ENCODE measurements around the gene MPZL2.

MPZL2 gene

GRCh38 chr11:118274186-118274585 is 10.1 kb upstream of the MPZL2 start:
- Histone ChIP-seq H3K4me3 (replicated peaks; ENCODE audit: low read depth, low read length) (no peak overlapping the region), H3K27me3 (replicated peaks; ENCODE audit: control insufficient read depth, insufficient read depth, low read length) (no peaks in the 10 kb centered on the region; the same call in 1 of the 2 replicates), H3K36me3 (ENCODE audit: control insufficient read depth, insufficient read depth, low read length) (no peaks in the 10 kb centered on the region)
- no peak for DNase-seq (ENCODE audit: extremely low read depth, insufficient read length)
- no peak for TF ChIP-seq CTCF (IDR thresholded peaks at IDR 0.05; ENCODE audit: insufficient read depth, low read length, poor library complexity, severe bottlenecking)

- Histone ChIP-seq H3K27me3 (replicated peaks; ENCODE audit: control insufficient read depth, insufficient read depth, low read length) (no peaks in the 10 kb centered on the region; the same call in 1 of the 2 replicates), H3K4me3 (replicated peaks; ENCODE audit: low read depth, low read length) (no peak overlapping the region), H3K36me3 (ENCODE audit: control insufficient read depth, insufficient read depth, low read length) (no peaks in the 10 kb centered on the region)
- TF ChIP-seq CTCF (IDR thresholded peaks at IDR 0.05; ENCODE audit: insufficient read depth, low read length, poor library complexity, severe bottlenecking) = no peak
- no peak for DNase-seq (ENCODE audit: extremely low read depth, insufficient read length)
Observed at GRCh38 chr11:118272001-118272400, 7.9 kb upstream of the MPZL2 start.

- no peak for TF ChIP-seq CTCF (IDR thresholded peaks at IDR 0.05; ENCODE audit: insufficient read depth, low read length, poor library complexity, severe bottlenecking)
- Histone ChIP-seq H3K4me3 (replicated peaks; ENCODE audit: low read depth, low read length) (no peak overlapping the region), H3K27me3 (replicated peaks; ENCODE audit: control insufficient read depth, insufficient read depth, low read length) (peaks cover 1% of the 10 kb centered on the region; the same call in 1 of the 2 replicates), H3K36me3 (ENCODE audit: control insufficient read depth, insufficient read depth, low read length) (no peaks in the 10 kb centered on the region)
- DNase-seq (ENCODE audit: extremely low read depth, insufficient read length) = no peak
Observed at GRCh38 chr11:118267486-118267885, 3.4 kb upstream of the MPZL2 start.

- Histone ChIP-seq H3K4me3 (replicated peaks; ENCODE audit: low read depth, low read length) (no peak overlapping the region), H3K36me3 (ENCODE audit: control insufficient read depth, insufficient read depth, low read length) (no peaks in the 10 kb centered on the region), H3K27me3 (replicated peaks; ENCODE audit: control insufficient read depth, insufficient read depth, low read length) (peaks cover 1% of the 10 kb centered on the region; the same call in 1 of the 2 replicates)
- no peak for TF ChIP-seq CTCF (IDR thresholded peaks at IDR 0.05; ENCODE audit: insufficient read depth, low read length, poor library complexity, severe bottlenecking)
- DNase-seq (ENCODE audit: extremely low read depth, insufficient read length) = no peak
Observed at GRCh38 chr11:118265954-118266353, 1.9 kb upstream of the MPZL2 start.

GRCh38 chr11:118264569-118265465 is 720 bp upstream of the MPZL2 start:
- H3K4me3 ChIP-seq (replicated peaks; ENCODE audit: low read depth, low read length) = no peak overlapping the region
- peaks cover 1% of the 10 kb centered on the region; the same call in 1 of the 2 replicates for H3K27me3 ChIP-seq (replicated peaks; ENCODE audit: control insufficient read depth, insufficient read depth, low read length)
- DNase-seq (ENCODE audit: extremely low read depth, insufficient read length) = no peak
- TF ChIP-seq CTCF (IDR thresholded peaks at IDR 0.05; ENCODE audit: insufficient read depth, low read length, poor library complexity, severe bottlenecking) = no peak
- no peaks in the 10 kb centered on the region for H3K36me3 ChIP-seq (ENCODE audit: control insufficient read depth, insufficient read depth, low read length)

All from GM06990 (cell line).